Daoy (cell line): Measurements from ENCODE around the gene RIF1. TPM values are rescaled to one million over a fixed set of nuclear protein-coding genes. Genes with fewer than 3 reads are reported as not detected.
"Not testable (repeated sequence)": the region's sequence is repeated elsewhere in the genome, so short reads cannot be mapped to it uniquely, and the experiment has no call there.

Source experiments
- DNase-seq: peaks from one replicate; pipeline ENCODE4 v3.0.0-alpha.2; 2015; ENCODE audit warnings: low read depth
- total RNA-seq: library from RNA; depleted of rRNA; stranded (reverse); fragments of >200 nt; shearing (Covaris generic); gene quantifications from 2 replicates; pipeline ENCODE4 v1.2.3, GENCODE V29; 2014; rRNA removed

Gene RIF1
- total RNA-seq, result 45.9 and 56.1 TPM in 2 replicates

DNA sequence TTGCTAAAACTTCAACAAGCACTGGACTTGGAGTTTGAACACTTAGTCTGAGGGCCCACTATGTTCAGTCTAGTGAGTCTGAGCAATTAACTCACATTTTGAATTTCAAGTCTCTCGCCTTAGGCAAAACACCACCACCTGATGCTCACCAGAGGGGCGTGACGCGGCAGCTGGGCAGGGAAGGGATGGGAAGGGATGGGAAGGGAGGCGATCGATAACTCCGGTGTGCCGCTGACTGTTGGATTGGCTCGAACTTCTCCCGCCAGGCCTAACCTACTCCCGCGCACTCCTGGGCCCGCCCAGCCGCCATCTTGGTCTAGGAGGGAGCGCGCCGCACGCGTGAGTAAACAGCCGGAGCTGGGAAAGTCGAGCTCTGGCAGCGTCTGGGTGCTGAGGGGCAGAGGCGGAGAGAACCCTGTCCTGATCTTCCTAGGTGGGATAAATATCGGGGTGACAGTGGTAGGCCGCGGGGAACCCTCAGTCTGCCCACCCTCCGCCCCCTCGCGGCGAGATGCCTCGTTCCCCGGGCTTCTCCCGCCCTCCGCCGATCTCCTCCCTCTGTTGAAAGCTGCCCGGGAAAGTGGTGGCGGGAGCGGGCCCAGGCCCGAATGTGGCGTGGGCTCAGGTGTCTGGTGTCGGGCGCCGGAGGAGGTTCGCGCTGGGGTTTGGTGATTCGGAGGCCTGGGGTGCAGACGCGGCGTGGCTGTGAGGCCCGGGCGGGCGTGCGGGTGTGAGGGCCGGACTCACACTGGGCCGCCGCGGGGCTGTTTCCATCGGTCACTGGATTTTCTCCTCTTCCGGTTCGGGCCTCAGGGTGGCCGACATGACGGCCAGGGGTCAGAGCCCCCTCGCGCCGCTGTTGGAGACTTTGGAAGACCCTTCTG, at the start of gene RIF1:
Gene RIF1, plus strand, starts transcription at position 302 of the 884 bp plus-strand sequence. Its CDS starts 522 bp downstream, at position 824.
- peak; percentile 98 for DNase-seq

GRCh38 chr2:151361674-151362370, 47.9 kb upstream of the RIF1 start:
- DNase-seq, result no peak

GRCh38 chr2:151363709-151364108, 46.0 kb upstream of the RIF1 start:
- DNase-seq, result no peak

DNA sequence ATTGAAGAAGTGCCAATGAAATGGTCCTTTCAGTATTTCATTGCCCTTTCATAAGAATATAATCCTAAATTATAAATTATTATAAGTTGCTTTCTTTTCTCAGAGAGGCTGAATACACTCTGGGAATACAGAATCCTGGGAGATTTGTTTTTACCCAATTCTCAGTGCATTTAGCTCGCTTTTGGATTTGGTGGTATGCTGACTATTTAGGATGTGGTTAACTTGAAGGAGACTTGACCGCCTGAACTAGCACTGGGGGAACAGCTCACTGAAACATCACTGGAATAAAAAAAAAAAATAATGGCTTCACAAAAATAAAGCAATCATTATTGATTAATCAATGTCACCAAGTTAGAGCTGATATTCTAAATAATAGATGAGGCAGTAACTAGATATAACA, 42.1 kb upstream of the RIF1 start:
- DNase-seq, result peak; percentile 48

GRCh38 chr2:151374436-151374835, 35.3 kb upstream of the RIF1 start:
- DNase-seq, result peak; percentile 57

- no peak for DNase-seq
Measured at GRCh38 chr2:151379169-151379568, 30.5 kb upstream of the RIF1 start.

- no peak for DNase-seq
Measured at GRCh38 chr2:151380580-151381235, 29.0 kb upstream of the RIF1 start.

DNA sequence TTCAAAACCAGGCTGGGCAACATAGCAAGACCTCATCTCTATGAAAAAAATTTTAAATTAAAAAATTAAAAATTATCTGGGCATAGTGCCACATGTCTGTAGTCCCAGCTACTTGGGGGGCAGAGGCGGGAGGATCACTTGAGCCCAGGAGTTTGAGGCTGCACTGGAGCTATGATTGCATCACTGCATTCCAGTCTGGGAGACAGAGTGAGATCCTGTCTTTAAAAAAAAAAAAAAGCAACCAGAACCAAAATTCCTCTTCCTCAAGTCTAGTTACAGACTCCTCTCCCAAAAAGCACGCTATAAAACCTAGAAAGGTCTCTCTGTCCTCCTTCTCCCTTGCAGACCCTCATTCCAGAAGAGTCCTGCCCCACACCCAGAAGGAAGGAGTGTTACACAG, 28.4 kb upstream of the RIF1 start:
- peak; percentile 12 for DNase-seq

DNA sequence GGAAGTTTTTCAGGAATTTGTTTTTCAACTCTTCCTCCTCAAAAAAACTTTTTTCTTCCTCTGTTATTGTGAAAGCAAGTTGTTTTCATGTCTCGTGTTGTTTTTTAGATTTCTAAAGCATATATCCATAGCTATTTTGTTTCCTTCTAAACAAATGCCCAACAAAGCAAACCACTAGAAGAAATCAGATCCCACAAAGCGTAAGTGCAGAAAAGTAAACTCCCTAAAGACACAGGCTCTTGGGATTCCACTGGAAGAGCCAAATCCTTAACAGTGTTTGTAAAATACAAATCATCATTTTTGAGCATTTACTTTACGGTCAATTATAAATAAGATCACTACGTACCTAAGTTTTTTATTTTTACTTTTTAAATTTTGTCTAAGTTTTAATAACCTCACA, 21.7 kb upstream of the RIF1 start:
- DNase-seq, result no peak

- DNase-seq, result no peak
Measured at GRCh38 chr2:151391436-151391835, 18.3 kb upstream of the RIF1 start.

DNA sequence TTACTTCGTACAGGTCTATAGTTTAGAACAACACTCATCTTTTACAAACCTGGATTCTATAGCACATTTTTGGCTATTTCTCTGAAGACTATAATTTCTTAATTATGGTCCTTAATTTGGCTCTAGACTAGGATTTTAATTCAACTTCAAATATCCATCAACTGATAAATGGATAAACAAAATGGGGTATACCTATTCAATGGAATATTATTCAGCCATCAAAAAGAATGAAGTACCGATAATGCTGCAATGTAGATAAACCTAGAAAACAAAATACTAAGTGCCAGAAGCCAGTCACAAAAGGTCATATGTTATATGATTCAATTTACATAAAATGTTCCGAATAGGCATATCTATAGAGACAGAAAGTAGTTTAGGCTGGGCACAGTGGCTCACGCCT, 15.2 kb upstream of the RIF1 start:
- DNase-seq, result no peak

DNA sequence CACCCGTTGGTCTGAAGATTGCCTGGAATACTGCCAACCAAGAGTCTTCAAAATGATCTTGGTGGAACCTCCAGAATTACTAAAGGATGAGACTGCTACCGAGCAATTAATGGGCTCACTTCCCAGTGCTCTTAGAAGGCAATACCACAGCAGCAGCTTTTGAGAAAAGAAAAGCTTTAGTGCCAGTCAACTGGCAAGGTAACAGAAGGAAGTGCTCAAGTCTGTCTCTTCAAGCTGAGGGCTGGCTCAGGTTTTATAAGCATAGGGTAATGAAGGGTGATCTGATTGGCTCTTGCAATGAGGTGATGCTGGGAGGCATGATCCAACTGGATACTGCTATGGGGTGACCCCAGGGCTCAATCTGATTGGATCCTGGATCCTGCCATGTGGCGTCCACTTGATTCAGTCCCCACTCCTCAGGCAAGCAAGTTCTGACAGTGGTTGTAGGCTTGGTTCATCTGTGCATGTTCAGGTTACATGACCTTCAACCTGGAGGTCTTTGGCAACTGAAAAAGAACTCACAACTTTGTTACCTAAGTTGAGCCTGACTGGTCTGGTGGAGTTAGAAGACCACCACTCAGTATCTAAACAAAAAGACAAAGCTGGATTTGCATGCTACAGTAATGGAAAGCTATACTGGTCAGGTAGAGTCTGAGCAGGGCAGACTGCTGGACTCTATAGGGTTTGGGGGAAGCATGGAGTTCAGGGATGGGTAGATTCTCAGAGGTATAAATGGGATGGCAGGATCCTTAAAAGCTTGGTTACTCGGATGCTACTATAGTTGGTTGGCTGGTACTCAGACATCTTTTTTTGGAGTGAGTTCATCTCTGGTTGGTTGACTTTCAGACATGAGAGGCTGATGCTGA, 14.0 kb upstream of the RIF1 start:
- no peak for DNase-seq

GRCh38 chr2:151399981-151400380, 9.7 kb upstream of the RIF1 start:
- DNase-seq, result no peak

- DNase-seq, result no peak
Measured at GRCh38 chr2:151401149-151401548, 8.6 kb upstream of the RIF1 start.

- DNase-seq, result no peak
Measured at GRCh38 chr2:151403914-151404313, 5.8 kb upstream of the RIF1 start.

- no peak for DNase-seq
Measured at GRCh38 chr2:151405376-151405775, 4.3 kb upstream of the RIF1 start.

DNA sequence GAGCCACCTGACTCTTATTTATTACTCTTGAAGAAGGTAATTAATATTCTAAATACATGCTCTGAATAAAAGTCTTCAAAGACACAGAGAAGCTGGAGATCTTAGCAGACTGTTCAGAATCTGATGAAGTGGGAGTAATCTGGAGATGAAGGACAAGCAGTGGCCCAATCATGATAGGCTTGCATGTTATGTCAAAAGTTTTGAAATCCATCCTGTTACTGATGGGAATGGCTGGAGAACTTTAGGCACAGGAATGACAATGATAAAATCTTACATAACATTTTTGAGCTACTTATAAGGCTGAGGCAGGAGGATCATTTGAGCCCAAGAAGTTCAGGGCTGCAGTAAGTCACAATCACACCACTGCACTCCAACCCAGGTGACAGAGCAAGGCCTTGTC, 2.4 kb upstream of the RIF1 start:
- no peak for DNase-seq

DNA sequence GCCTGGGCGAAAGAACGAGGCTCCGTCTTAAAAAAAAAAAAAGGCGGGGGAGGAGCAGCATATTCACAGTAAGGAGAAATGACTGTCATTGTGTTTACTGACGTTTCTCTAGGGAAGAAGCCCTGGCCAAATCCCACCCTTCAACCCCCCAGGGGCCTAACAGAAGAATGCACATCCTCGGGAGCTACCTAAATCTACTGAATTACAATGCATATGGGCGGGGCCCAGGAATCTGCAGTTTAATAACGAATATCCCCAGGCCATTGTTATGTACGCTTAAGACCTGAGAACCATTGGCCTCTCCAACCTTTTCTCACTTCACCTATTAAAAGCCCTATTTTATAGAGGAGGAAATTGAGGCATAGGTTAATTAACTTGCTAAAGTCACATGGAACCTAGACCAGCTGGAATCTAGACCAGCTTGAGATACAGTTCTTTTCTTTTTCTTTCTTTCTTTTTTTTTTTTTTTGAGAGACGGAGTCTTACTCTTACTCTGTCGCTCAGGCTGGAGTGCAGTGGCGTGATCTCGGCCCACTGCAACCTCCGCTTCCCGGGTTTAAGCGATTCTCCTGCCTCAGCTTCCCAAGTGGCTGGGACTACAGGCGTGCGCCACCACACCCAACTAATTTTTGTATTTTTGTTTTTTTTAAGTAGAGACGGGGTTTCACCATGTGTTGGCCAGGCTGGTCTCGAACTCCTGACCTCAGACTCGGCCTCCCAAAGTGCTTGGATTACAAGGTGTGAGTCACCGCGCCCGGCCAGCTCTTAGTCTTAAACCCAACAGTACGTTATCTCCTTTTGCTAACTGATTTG, 708 bp upstream of the RIF1 start:
- DNase-seq, result no peak

- peak; percentile 36 for DNase-seq
Measured at GRCh38 chr2:151410485-151410834, 758 bp downstream of the RIF1 start.

DNA sequence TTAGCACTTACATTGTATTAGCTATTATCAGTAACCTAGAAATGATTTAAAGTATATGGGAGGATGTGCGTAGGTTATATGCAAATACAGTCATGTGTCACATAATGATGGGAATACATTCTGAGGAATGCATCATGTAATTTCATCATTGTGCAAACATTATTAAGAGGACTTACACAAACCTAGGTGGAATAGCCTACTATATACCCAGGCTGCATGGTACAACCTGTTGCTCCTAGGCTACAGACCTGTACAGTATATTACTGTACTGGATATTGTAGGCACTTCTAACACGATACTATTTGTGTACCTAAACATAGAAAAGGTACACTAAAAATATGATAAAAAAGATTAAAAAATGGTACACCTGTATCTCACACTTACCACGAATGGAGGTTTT, 7.9 kb downstream of the RIF1 start:
- no peak for DNase-seq

DNA sequence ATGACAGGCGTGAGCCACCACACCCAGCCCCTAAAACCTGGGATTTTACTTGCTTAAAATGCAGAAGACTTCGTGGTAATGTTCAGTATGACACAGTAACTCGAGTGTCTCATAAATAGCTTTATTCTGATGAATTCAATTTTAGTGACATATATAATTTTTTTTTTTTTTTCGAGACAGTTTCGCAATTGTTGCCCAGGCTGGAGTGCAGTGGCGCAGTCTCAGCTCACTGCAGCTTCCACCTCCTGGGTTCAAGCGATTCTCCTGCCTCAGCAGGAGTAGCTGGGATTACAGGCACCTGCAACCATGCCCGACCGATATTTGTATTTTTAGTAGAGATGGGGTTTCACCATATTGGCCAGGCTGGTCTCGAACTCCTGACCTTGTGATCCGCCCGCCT, 12.0 kb downstream of the RIF1 start:
- not testable (repeated sequence) for DNase-seq
